CD14-positive monocyte (primary cell): ENCODE results near the gene LDLRAD4. TPM values are rescaled to one million over a fixed set of nuclear protein-coding genes. Genes with fewer than 3 reads are reported as not detected.

Source experiments
- DNase-seq, 3 donors: peaks; one replicate each; pipeline ENCODE4 v3.0.0-alpha.2; 2011 to 2022
- H2AFZ ChIP-seq: 2 replicates; pipeline ENCODE4 v1.6.0; 2012; ENCODE audit warnings: mild to moderate bottlenecking, low read depth, low read length, inconsistent platforms; ENCODE audit not compliant: insufficient read depth, poor library complexity, severe bottlenecking
- H3K27ac ChIP-seq, 2 donors: 1 replicate in 1 of 2; 2 replicates in 1 of 2; pipeline ENCODE4 v1.5.1; 2012 to 2013; ENCODE audit warnings: low read length in 2 of 2, control low read depth in 1 of 2, inconsistent platforms in 1 of 2, low read depth in 1 of 2, mild to moderate bottlenecking in 1 of 2
- H3K27me3 ChIP-seq, 2 donors: one replicate each; pipeline versions ENCODE4 v1.6.0 to v1.6.1; 2011 to 2013; ENCODE audit warnings: low read length in 2 of 2; ENCODE audit not compliant: control insufficient read depth in 2 of 2, insufficient read depth in 2 of 2
- H3K36me3 ChIP-seq, 2 donors: replicated peaks in 1 of 2; 1 replicate in 1 of 2; 2 replicates in 1 of 2; pipeline versions ENCODE4 v1.5.1 to v1.6.1; 2012 to 2013; ENCODE audit warnings: low read length in 2 of 2, control low read depth in 1 of 2, inconsistent platforms in 1 of 2, mild to moderate bottlenecking in 1 of 2; ENCODE audit not compliant: insufficient read depth in 2 of 2, control insufficient read depth in 1 of 2
- H3K4me1 ChIP-seq, 2 donors: 1 replicate in 1 of 2; 2 replicates in 1 of 2; pipeline versions ENCODE4 v1.5.1 to v1.6.1; 2012 to 2013; ENCODE audit warnings: low read length in 2 of 2, control low read depth in 1 of 2, inconsistent platforms in 1 of 2, mild to moderate bottlenecking in 1 of 2, moderate library complexity in 1 of 2; ENCODE audit not compliant: insufficient read depth in 2 of 2, control insufficient read depth in 1 of 2
- H3K4me2 ChIP-seq: replicated peaks from 2 replicates; pipeline ENCODE3; 2012; ENCODE audit warnings: low read length, moderate library complexity, mild to moderate bottlenecking; ENCODE audit not compliant: poor library complexity, severe bottlenecking; ENCODE audit errors: extremely low read depth
- H3K4me3 ChIP-seq, 3 experiments: fragments of 200-600 bp in 1 of 3; sonication (generic) in 1 of 3; replicated peaks in 1 of 3; 1 replicate in 2 of 3; 2 replicates in 1 of 3; pipeline ENCODE4 v1.5.1; 2011 to 2013; ENCODE audit warnings: low read length in 3 of 3, mild to moderate bottlenecking in 3 of 3, control low read depth in 2 of 3, low read depth in 2 of 3, inconsistent platforms in 1 of 3, moderate library complexity in 1 of 3
- H3K79me2 ChIP-seq: 2 replicates; pipeline ENCODE4 v1.6.0; 2012; ENCODE audit warnings: mild to moderate bottlenecking, control low read depth, inconsistent platforms, low read length, moderate library complexity; ENCODE audit not compliant: insufficient read depth
- H3K9ac ChIP-seq: 2 replicates; pipeline ENCODE4 v1.6.0; 2017; ENCODE audit warnings: low read length, mild to moderate bottlenecking; ENCODE audit not compliant: insufficient read depth, poor library complexity, severe bottlenecking
- H3K9me3 ChIP-seq, 2 donors: replicated peaks in 1 of 2; 1 replicate in 1 of 2; 2 replicates in 1 of 2; pipeline versions ENCODE4 v1.5.1 to v1.6.1; 2012 to 2013; ENCODE audit warnings: low read length in 2 of 2, control low read depth in 1 of 2; ENCODE audit not compliant: control insufficient read depth in 1 of 2, insufficient read depth in 1 of 2
- H4K20me1 ChIP-seq: 2 replicates; pipeline ENCODE4 v1.6.0; 2012; ENCODE audit warnings: mild to moderate bottlenecking, low read length, control low read depth, moderate library complexity; ENCODE audit not compliant: insufficient read depth
- H3K27ac Mint-ChIP-seq, 7 donors: one replicate each; pipeline ENCODE4 v1.8.0; 2020; ENCODE audit warnings: mild to moderate bottlenecking in 7 of 7, mixed read lengths in 7 of 7, moderate library complexity in 6 of 7, inconsistent platforms in 2 of 7
- H3K27me3 Mint-ChIP-seq, 3 donors: one replicate each; pipeline ENCODE4 v1.8.0; 2021 to 2022; ENCODE audit warnings: low read depth in 3 of 3, mild to moderate bottlenecking in 3 of 3, mixed read lengths in 3 of 3, moderate library complexity in 3 of 3, inconsistent platforms in 1 of 3
- H3K36me3 Mint-ChIP-seq, 2 donors: one replicate each; pipeline ENCODE4 v1.8.0; 2020; ENCODE audit warnings: mixed read lengths in 2 of 2, inconsistent platforms in 1 of 2, mild to moderate bottlenecking in 1 of 2
- H3K4me1 Mint-ChIP-seq: one replicate; pipeline ENCODE4 v1.8.0; 2020; ENCODE audit warnings: mild to moderate bottlenecking, mixed read lengths
- H3K4me3 Mint-ChIP-seq, 2 donors: one replicate each; pipeline ENCODE4 v1.8.0; 2020; ENCODE audit warnings: mild to moderate bottlenecking in 2 of 2, mixed read lengths in 2 of 2, moderate library complexity in 1 of 2
- H3K9me3 Mint-ChIP-seq, 7 donors: one replicate each; pipeline ENCODE4 v1.8.0; 2020 to 2022; ENCODE audit warnings: mixed read lengths in 7 of 7, mild to moderate bottlenecking in 6 of 7, moderate library complexity in 6 of 7, inconsistent platforms in 2 of 7
- WGBS: methylation state at CpG from one replicate; pipeline ENCODE4 v1.1.5; 2013; ENCODE audit warnings: missing lambda C conversion rate; ENCODE audit not compliant: insufficient coverage; 5-methylcytosine and 5-hydroxymethylcytosine counted together
- intact Hi-C, 2 donors: fragments of 100-400 bp; cut with micrococcal nuclease; formaldehyde crosslinking; loops; one replicate each; pipeline versions ENCODE4 v1.15.0 to v1.15.1; 2023
- polyA plus RNA-seq, 3 donors: library from polyadenylated mRNA; depleted of rRNA in 1 of 3; unstranded in 2 of 3; stranded (reverse) in 1 of 3; fragments of 300-500 nt in 2 of 3; fragments of >200 nt in 1 of 3; fragmentation: Illumina TruSeq in 2 of 3; gene quantifications; 1 replicate in 2 of 3; 2 replicates in 1 of 3; pipeline ENCODE4 v1.2.3, GENCODE V29; 2012 to 2021
- TF ChIP-seq, protein P1 (sequence below): fragments of 200-600 bp; IDR thresholded peaks from one replicate; pipeline ENCODE4 v1.8.0; 2022; ENCODE audit warnings: antibody characterized with exemption, mild to moderate bottlenecking

Gene LDLRAD4
- polyA plus RNA-seq, 3 donors: 13.5 to 15.4 (median 13.8) TPM

DNA sequence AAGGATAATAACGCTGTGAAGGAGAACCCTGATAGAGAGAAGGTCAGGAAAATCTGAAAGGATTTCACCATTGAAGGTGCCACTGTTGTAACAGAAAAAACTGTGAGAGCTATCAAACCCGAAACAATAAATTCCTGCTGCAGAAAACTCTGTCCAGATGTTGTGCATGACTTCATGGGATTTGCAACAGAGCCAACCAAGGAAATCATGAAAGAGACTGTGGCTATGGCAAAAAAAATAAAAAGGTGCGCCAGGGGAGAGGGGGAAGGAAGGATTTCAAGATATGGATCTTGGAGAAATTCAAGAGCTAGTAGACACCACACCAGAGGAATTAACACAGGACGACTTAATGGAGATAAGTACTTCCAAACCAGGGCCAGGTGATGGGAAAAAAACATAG is 88.0 kb downstream of the LDLRAD4 start:
- H3K9me3 Mint-ChIP-seq: peaks cover 5 to 9% (median 7%) of the 10 kb centered on the region in 7 donors
- H3K4me2 ChIP-seq: no peak overlapping the region
- H3K27ac Mint-ChIP-seq: no peak overlapping the region
- H3K27me3 Mint-ChIP-seq: peaks cover 4 to 6% (median 4%) of the 10 kb centered on the region in 3 donors
- no peak overlapping the region for H2AFZ ChIP-seq
- no peaks in the 10 kb centered on the region for H3K27me3 ChIP-seq
- peaks cover 20% of the 10 kb centered on the region for H3K4me1 Mint-ChIP-seq
- peaks cover 22% of the 10 kb centered on the region for H4K20me1 ChIP-seq
- TF ChIP-seq, protein P1, sequence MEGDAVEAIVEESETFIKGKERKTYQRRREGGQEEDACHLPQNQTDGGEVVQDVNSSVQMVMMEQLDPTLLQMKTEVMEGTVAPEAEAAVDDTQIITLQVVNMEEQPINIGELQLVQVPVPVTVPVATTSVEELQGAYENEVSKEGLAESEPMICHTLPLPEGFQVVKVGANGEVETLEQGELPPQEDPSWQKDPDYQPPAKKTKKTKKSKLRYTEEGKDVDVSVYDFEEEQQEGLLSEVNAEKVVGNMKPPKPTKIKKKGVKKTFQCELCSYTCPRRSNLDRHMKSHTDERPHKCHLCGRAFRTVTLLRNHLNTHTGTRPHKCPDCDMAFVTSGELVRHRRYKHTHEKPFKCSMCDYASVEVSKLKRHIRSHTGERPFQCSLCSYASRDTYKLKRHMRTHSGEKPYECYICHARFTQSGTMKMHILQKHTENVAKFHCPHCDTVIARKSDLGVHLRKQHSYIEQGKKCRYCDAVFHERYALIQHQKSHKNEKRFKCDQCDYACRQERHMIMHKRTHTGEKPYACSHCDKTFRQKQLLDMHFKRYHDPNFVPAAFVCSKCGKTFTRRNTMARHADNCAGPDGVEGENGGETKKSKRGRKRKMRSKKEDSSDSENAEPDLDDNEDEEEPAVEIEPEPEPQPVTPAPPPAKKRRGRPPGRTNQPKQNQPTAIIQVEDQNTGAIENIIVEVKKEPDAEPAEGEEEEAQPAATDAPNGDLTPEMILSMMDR: no peak
- no peaks in the 10 kb centered on the region for H3K36me3 ChIP-seq
- H3K9ac ChIP-seq: no peak overlapping the region
- DNase-seq: no peak
- no peaks in the 10 kb centered on the region for H3K9me3 ChIP-seq
- 100% methylated on average over 2 of the region's 4 CpGs for WGBS
- peaks cover 13 to 14% of the 10 kb centered on the region in 2 donors for H3K4me1 ChIP-seq
- intact Hi-C loops: no loop called here
- peaks cover 2 to 3% of the 10 kb centered on the region in 2 donors for H3K36me3 Mint-ChIP-seq
- H3K79me2 ChIP-seq: no peaks in the 10 kb centered on the region
- H3K4me3 ChIP-seq: no peak overlapping the region
- no peak overlapping the region for H3K27ac ChIP-seq
- H3K4me3 Mint-ChIP-seq: no peak overlapping the region

DNA sequence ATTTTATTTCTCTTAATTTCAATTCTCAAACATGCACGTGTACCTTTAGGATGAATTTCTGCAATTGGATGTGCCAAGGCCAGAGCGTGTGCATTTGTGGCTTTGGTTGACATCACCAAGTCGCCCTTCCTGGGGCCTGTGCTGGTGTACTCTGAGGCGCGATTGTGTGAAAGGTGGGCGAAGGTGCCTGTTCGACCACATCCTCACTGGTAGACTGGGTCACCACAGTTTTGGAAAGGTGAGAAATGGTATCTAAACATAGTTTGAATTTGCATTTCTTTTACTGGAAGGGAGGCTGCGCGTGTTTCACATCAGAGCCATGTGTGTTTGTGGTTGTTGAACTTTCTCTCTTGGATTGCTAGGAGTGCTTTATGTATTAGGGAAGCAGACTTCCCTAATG is 89.8 kb downstream of the LDLRAD4 start:
- Mint-ChIP-seq H3K4me1 (peaks cover 4% of the 10 kb centered on the region), H3K36me3 (peaks cover 2 to 3% of the 10 kb centered on the region in 2 donors), H3K27ac (no peak overlapping the region), H3K4me3 (no peak overlapping the region), H3K27me3 (peaks cover 0 to 1% (median 0%) of the 10 kb centered on the region in 3 donors), H3K9me3 (peaks cover 5 to 10% (median 7%) of the 10 kb centered on the region in 7 donors)
- 77% methylated on average over 7 of the region's 9 CpGs for WGBS
- DNase-seq: no peak
- no peak overlapping the region for H3K9ac ChIP-seq
- no peak overlapping the region for H2AFZ ChIP-seq
- no peak overlapping the region for H3K27ac ChIP-seq
- H3K4me3 ChIP-seq: no peak overlapping the region
- no peak overlapping the region for H3K4me2 ChIP-seq
- H3K27me3 ChIP-seq: no peaks in the 10 kb centered on the region
- peaks cover 0 to 2% of the 10 kb centered on the region in 2 donors for H3K9me3 ChIP-seq
- H4K20me1 ChIP-seq: peaks cover 13% of the 10 kb centered on the region
- intact Hi-C loops: no loop called here
- peaks cover 0 to under 1% of the 10 kb centered on the region in 2 donors for H3K4me1 ChIP-seq
- no peaks in the 10 kb centered on the region for H3K36me3 ChIP-seq
- TF ChIP-seq, protein P1: no peak
- no peaks in the 10 kb centered on the region for H3K79me2 ChIP-seq
